Hematopoietic multipotent progenitor cell (in vitro differentiated cells): ENCODE results near the gene AP2A2. TPM values are rescaled to one million over a fixed set of nuclear protein-coding genes. Genes with fewer than 3 reads are reported as not detected.

Experiments
- DNase-seq, 3 donors: peaks; one replicate each; pipeline ENCODE4 v3.0.0-alpha.2; 2011 to 2015; ENCODE audit warnings: low read depth in 2 of 3, low spot score in 2 of 3
- total RNA-seq: library from RNA; depleted of rRNA; stranded (reverse); fragments of >200 nt; gene quantifications from one replicate; pipeline ENCODE4 v1.2.3, GENCODE V29; 2012

The AP2A2 gene
- total RNA-seq, 1 donor = 68.7 TPM

GRCh38 chr11:1025410-1026162 lies 99.9 kb downstream of the AP2A2 start:
- DNase-seq = no peak

DNA sequence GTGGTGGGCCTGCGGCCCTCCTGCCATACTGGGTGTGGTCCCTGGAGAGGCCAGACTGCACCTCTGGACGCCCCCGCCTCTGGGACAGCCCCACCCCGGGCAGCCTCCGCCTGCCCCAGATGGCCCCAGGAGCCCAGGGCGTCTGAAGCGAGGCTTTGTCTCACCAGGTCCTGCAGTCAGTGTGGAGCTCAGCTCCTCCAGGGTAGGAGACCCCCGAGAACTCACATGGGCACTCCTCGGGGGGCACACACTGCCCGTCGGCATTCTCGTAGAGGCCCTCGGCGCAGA lies 100.4 kb downstream of the AP2A2 start:
- DNase-seq = no peak

GRCh38 chr11:1026641-1027482 lies 101.2 kb downstream of the AP2A2 start:
- DNase-seq = no peak

GRCh38 chr11:1027483-1028290 lies 102.0 kb downstream of the AP2A2 start:
- DNase-seq = no peak

DNA sequence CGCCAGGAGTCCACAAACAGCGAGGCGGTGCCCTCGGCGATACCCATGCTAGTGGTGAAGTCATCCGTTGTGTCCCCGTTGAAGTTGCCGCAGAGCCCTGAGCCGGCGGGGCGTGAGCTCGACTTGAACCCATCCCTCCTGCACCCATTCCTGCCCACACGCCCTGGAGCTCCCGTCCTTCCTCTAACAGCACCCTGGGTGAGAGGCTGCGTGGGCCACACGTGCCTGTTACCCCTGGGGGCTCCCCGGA lies 102.5 kb downstream of the AP2A2 start:
- DNase-seq = no peak

- DNase-seq = no peak
Observed at GRCh38 chr11:1028616-1029015, 102.9 kb downstream of the AP2A2 start.

GRCh38 chr11:1029051-1029450 lies 103.4 kb downstream of the AP2A2 start:
- no peak for DNase-seq

- no peak for DNase-seq
Observed at GRCh38 chr11:1029654-1030053, 104.0 kb downstream of the AP2A2 start.

GRCh38 chr11:1030086-1030485 lies 104.4 kb downstream of the AP2A2 start:
- DNase-seq = no peak

GRCh38 chr11:1030556-1030955 lies 104.9 kb downstream of the AP2A2 start:
- no peak for DNase-seq

GRCh38 chr11:1031121-1031899 lies 105.6 kb downstream of the AP2A2 start:
- no peak for DNase-seq

DNA sequence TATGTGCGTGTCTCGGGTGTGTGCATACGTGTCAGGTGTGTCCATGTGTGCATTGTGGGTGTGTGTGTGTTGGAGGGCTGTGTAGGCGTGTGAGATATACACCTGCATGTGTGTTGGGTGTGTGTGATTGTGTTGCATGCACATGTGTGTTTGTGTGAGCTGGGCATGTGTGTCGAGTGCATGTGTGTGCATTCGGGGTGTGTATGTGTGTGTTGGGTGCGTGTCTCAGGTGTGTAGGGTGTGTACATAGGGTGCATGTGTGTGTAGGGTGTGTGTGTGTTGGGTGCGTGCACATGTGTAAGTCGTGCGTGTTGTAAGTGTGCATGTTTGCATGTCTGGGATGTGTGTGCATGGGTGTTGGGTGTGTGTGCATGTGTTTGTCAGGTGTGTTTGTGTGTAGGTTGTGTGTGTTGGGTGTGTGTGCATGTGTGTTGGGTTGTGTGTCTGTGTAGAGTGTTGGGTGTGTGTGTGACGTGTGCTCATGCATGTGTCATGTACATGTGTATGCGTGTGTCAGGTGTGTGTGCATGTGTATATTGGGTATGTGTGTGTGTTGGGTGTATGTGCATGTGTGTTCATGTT lies 106.7 kb downstream of the AP2A2 start:
- DNase-seq = no peak

- DNase-seq = no peak
Observed at GRCh38 chr11:1033016-1033798, 107.5 kb downstream of the AP2A2 start.

GRCh38 chr11:1034001-1034400 lies 108.3 kb downstream of the AP2A2 start:
- DNase-seq = no peak

GRCh38 chr11:1034456-1035295 lies 109.0 kb downstream of the AP2A2 start:
- DNase-seq = no peak

- no peak for DNase-seq
Observed at GRCh38 chr11:1035577-1036283, 110.1 kb downstream of the AP2A2 start.

DNA sequence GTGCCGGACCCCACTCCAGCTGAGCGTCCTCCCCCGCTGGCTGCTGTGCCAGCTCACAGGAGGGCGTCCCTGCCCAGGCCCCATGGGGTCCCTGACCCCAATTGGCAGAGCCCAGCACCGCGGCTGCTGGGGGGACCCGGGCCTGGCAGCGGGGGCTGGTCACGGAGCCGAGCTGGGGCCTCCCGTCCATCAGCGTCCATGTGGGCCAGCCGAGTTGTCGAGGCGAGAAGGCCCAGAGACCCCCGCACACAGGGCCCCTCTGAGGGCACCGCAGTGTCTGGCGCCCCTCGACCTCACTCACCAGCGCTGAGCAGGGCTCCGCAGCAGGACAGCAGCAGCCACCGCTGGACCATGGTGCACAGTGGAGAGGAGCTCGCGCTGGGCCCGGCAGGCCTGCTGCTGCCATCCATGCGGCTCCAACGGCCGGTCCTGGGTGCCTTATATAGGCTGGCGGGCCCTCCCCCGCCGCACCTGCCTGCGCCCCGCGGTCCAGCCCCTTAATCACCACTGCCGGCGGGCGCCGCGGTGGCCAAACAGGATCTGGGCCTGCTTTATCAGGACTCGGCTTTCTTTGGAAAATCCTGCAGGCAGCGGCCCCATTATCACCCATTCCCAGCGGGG lies 110.7 kb downstream of the AP2A2 start, which contains the start of gene MUC6:
Gene MUC6, minus strand, starts transcription at position 416 of the 621 bp plus-strand sequence. Its CDS starts 63 bp downstream, at position 353.
- DNase-seq = no peak

DNA sequence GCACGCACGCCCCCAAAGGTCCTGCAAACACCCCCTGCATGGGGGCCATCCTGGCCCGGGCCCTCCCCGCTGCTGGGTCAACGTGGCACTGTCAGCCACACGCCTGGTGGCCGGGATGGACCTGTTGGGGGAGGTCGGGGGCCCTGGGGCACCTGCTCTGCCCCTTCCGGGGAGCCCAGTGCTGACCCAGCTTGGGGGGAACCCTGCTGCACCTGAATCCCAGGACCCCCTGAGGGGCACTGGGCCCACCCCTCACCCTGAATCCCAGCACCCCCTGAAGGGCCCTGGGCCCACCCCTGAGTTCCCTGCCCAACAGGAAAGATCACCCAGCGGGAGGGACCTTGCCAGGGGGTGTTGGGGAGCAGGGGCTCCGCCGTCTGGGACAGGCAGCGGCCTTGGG lies 111.3 kb downstream of the AP2A2 start:
- no peak for DNase-seq
